HFF-Myc (cell line): ENCODE measurements around the gene RASGRP4.
"Not testable (repeated sequence)": the region's sequence is repeated elsewhere in the genome, so short reads cannot be mapped to it uniquely, and the experiment has no call there.

Experiments
- DNase-seq: peaks from one replicate; pipeline ENCODE4 v3.0.0-alpha.2; 2011; ENCODE audit warnings: low read depth; ENCODE audit errors: extremely low read depth
- H3K4me3 ChIP-seq: replicated peaks from 2 replicates; pipeline ENCODE4 v1.5.1; 2011; ENCODE audit warnings: low read depth, mild to moderate bottlenecking, control low read depth, low read length
- TF ChIP-seq, protein P1 (sequence below): IDR thresholded peaks from 2 replicates; pipeline ENCODE4 v1.5.1; 2012; ENCODE audit warnings: mild to moderate bottlenecking, low read depth, low read length, control low read depth; ENCODE audit errors: missing control alignments

The RASGRP4 gene

DNA sequence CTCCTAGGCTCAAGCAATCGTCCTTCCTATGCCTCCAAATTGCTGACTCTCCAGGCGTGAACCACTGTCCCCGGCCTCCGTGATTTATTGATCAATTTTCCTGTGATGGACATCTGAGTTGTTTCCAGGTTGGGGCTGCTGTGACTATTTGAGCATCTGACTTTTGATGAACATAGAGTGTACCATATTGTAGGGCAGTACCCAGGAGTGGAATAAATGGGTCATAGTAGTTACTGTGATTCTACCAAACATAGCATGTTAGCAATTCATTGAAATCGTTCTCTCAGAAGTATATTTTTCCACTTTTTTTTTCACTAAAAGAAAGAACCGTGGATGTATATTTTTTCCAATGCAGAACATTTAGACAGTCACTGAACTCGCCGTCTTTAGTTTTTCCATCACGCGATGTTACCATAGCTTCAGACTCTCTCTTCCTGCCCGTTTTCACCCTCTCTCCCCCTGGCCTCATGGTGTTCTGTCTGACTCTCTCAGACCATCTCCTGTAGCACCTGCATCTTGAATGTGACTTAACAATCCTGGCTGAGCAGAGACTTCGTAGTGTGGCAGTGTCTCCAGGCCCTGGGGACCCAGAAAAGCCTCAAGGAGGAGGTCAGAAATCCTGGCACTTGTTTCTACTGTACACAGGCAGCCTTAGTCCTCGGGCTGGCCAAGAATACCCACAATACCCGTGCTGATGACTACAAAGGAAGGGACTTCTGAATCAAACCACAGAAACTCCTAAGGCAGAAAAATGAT lies 3.2 kb upstream of the RASGRP4 start:
- TF ChIP-seq, protein P1, sequence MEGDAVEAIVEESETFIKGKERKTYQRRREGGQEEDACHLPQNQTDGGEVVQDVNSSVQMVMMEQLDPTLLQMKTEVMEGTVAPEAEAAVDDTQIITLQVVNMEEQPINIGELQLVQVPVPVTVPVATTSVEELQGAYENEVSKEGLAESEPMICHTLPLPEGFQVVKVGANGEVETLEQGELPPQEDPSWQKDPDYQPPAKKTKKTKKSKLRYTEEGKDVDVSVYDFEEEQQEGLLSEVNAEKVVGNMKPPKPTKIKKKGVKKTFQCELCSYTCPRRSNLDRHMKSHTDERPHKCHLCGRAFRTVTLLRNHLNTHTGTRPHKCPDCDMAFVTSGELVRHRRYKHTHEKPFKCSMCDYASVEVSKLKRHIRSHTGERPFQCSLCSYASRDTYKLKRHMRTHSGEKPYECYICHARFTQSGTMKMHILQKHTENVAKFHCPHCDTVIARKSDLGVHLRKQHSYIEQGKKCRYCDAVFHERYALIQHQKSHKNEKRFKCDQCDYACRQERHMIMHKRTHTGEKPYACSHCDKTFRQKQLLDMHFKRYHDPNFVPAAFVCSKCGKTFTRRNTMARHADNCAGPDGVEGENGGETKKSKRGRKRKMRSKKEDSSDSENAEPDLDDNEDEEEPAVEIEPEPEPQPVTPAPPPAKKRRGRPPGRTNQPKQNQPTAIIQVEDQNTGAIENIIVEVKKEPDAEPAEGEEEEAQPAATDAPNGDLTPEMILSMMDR, result no peak

DNA sequence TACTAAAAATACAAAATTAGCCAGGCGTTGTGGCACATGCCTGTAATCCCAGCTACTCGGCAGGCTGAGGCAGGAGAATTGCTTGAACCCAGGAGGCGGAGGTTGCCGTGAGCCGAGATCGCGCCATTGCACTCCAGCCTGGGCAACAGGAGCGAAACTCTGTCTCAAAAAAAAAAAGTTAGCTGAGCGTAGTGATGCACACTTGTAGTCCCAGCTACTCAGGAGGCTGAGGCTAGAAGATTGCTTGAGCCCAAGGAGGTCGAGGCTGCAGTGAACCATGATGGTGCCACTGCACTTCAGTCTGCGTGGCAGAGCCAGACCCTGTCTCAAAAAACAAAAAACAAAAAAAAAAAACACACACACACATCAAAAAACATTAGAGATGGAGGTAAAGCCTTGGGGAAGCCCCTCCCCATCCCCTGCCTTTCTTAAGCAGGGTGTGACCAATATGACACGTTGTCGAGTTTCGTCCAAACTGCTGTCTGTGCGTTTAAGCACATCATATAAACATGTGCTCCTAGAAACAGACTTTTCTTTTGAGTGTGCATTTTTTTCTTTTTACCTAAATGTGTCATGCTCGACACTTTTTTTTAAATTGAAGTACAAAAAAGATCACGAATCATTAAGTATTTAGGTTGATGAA lies 1.1 kb upstream of the RASGRP4 start:
- not testable (repeated sequence) for H3K4me3 ChIP-seq, DNase-seq

More for the DNA sequence above, 3.2 kb upstream of the RASGRP4 start:
- DNase-seq, result no peak
- no peak overlapping the region for H3K4me3 ChIP-seq

DNA sequence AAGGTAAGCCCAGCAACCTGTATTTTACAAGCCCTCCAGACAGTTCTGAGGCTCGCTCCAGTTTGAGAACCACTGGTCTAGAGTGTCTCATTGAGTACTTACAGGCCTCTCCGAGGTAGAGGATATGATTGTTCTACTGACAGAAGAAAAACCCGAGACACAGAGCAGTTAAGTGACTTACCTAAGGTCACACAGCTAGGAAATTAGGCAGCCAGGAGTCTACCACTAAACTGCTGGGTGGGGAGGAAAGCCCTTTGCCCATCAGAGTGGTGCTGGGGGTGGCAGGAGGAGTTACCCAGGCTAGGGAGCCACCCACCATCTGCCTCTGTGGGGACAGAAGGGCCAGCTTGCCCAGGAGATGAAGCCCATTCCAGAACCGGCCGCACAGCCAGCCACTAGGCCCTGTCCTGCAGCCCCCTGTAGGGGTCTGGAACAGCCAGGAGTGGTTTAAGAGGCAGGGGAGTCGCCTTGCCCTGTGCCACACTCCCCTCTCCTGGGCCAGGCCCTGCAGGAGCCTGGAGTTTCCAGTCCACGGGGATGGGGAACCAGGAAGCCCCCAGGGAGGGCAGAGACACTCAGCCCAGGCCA lies 703 bp downstream of the RASGRP4 start:
- TF ChIP-seq, protein P1, result no peak
- H3K4me3 ChIP-seq, result no peak overlapping the region
- no peak for DNase-seq

DNA sequence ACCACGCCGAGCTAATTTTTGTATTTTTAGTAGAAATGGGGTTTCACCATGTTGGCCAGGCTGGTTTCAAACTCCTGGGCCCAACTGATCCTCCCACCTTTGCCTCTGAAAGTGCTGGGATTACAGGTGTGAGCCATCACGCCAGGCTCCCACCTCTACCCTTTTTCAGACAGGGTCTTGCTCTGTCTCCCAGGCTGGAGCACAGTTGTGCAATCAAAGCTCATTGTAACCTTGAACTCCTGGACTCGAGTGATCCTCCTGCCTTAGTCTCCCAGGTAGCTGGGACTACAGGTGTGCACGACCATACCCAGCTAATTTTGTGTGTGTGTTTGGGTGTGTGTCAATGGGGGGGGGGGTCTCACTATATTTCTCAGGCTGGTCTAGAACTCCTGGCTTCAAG lies 1.7 kb downstream of the RASGRP4 start:
- TF ChIP-seq, protein P1, result no peak
- no peak overlapping the region for H3K4me3 ChIP-seq
- no peak for DNase-seq

DNA sequence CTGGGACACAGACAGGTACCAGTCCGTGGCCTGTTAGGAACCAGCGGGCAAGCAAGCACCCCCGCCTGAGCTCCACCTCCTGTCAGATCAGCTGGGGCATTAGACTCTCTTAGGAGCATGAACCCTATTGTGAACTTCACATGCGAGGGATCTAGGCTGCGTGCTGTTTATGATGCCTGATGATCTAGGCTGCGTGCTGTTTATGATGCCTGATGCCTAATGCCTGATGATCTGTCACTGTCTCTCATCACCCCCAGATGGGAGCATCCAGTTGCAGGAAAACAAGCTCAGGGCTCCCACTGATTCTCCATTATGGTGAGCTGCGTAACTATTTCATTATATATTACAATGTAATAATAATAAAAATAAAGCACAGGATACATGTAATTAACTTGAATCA lies 3.6 kb downstream of the RASGRP4 start:
- TF ChIP-seq, protein P1, result no peak
- DNase-seq, result no peak
- no peak overlapping the region for H3K4me3 ChIP-seq

DNA sequence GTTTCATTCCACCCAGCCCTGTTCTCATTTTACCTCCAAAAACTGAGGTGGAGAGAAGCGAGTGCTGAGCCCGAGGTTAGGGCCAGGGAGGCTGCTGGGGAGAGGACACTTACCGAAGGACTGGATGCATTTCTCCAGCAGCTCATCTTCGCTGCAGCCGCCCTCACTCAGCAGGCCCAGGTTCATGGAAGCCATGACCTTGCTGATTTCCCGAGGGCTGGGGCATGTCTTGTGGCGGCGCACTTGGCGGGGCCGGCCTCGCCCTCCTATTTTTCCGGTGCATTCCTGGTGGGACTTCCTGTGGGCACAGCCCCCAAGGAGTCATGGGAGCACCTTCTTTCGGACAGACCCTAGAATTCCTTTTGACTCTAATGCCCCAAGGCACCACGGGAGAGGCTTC lies 4.2 kb downstream of the RASGRP4 start:
- TF ChIP-seq, protein P1, result no peak
- no peak for DNase-seq
- H3K4me3 ChIP-seq, result no peak overlapping the region

DNA sequence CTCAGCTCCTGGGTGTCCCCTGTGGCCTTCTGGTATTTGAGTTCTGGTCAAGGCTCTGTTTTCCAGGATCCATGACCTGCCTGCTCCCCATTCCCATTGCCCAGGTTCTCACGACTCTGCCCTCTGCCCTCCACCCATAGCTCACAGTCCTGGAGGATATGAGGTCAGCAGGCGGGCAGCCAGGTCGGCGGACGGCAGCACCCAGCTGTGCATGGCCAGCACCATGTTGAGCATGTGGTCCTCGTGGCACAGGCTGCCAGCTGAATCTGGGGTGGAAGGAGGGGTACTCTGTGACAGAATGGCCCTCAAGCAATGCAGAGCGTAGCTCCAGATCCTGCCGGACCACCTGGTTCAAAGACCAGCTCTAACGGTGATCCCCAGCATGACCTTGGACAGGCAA lies 5.1 kb downstream of the RASGRP4 start:
- H3K4me3 ChIP-seq, result no peak overlapping the region

More for the DNA sequence above, 5.1 kb downstream of the RASGRP4 start:
- no peak for DNase-seq
- TF ChIP-seq, protein P1, result no peak
